ENCODE measurements around the gene BMP10.
A peak's percentile ranks its signal among the peaks of the same experiment; 100 is the strongest.

BMP10 gene

GRCh38 chr2:68889500-68889899, 18.3 kb upstream of the BMP10 start:
- DNase-seq: no peak

GRCh38 chr2:68889021-68889420, 17.8 kb upstream of the BMP10 start:
- DNase-seq: no peak

GRCh38 chr2:68888038-68888704, 17.0 kb upstream of the BMP10 start:
- no peak for DNase-seq

- no peak for DNase-seq
Observed at GRCh38 chr2:68885811-68886075, 14.5 kb upstream of the BMP10 start.

- no peak for DNase-seq
Observed at GRCh38 chr2:68885074-68885810, 14.0 kb upstream of the BMP10 start.

GRCh38 chr2:68880213-68880612, 9.0 kb upstream of the BMP10 start:
- DNase-seq: no peak

DNA sequence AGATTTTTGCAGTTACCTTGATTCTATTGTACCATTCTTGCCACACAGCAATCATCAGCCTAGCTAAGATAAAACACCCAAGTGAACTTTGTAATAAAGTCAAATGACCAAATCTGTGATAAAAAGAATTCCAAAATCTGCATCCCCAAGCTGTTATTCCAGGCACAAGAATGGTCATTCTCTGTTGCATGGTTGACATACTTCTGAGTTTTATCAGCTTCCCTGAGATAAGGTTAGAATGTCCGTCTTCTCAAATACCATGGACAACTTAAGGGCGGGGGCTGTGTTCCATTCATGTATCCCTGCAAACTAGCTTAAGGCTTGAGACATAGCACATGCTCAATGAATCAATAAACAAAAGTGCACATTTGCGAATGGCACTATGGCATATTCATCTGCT, 8.1 kb upstream of the BMP10 start:
- DNase-seq: no peak

- DNase-seq: no peak
Observed at GRCh38 chr2:68878753-68879152, 7.6 kb upstream of the BMP10 start.

DNA sequence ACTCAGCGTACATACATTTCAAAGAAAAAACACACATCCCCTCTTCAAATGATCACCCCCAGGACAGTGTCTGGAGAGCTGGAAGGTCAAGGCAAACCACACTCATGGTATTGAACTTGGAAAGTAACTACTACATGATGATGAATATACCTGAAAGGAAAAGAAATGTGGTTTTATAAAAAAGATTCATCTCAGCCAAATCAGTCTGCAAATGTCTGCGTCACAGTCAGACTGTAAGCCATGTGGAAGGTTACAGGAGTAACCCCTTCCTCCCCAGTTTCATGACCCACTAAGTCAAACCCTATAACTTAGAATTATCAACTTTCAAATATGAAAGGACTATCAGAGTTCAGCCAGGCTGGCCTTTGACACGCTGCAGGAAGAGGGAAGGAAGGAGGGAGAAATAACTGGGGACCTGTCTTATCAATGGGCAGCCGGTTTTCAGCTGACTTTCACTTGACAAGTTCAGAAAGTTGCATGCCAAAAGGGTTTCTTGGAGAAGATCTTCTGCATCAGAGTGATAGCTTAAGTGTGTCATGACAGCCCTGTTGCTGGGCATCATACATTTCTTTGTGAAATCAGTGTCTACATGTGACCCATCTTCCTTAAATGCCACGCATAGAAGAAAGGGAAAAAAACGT, 7.0 kb upstream of the BMP10 start:
- DNase-seq: no peak

- DNase-seq: no peak
Observed at GRCh38 chr2:68877079-68877772, 6.0 kb upstream of the BMP10 start.

DNA sequence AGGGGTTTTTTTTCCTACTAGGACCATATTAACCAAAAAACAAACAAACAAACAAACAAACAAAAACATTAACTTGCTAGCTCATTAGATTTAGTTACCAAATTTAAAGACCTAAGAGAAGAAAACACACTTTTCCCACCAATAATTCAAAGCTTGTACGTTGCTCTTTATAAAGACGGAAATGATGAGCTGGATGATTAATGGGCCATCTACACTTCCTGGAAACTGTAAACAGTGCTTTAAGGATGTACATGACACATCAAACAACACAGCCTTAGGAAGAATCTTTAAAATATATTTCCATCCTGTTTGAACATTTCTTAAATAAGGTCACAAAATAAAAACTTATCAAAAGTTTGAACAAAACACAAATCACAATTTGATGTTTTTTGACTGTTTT, 982 bp downstream of the BMP10 start:
- DNase-seq: no peak

DNA sequence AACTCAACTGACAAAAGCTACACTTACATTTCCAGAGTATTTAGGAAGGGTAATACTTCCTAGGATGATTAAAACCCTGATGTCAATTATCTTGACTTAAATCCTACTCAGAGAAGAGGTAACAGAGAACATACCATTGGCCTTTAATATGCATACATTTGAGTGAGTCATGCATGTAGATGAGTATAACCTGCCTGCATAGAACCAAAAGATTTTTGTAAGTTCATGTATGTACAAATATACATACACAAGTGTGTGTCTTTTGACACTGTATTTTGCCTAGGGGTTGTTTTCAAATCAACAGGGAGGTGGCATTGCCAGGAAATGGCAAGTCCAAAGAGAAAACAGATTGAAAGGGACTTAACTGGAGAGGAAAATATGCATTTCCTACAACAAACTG, 6.1 kb downstream of the BMP10 start:
- no peak for DNase-seq

GRCh38 chr2:68863996-68864395, 7.2 kb downstream of the BMP10 start:
- DNase-seq: no peak

- no peak for DNase-seq
Observed at GRCh38 chr2:68862889-68863288, 8.3 kb downstream of the BMP10 start.

DNA sequence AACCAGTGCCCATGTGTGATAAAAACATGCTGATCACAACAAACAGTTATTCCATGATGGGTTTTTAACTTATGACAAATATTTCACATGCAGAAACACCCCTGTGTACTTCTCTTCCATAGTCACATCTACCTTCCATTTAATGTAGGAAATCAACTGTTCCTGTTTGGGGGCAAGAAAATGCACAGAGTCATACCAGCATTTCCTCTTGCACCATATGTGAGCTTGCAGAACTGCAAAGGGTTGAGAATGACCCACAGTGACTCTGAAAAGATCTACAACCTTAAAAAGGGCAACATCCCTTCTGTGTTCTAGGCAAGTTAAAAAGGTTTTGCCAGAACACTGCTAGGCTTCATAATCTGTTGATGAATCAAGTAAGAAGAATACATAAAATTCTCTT, 9.9 kb downstream of the BMP10 start:
- peak in 1 of 2 donors; percentile 35 for DNase-seq

GRCh38 chr2:68860111-68860510, 11.1 kb downstream of the BMP10 start:
- no peak for DNase-seq

DNA sequence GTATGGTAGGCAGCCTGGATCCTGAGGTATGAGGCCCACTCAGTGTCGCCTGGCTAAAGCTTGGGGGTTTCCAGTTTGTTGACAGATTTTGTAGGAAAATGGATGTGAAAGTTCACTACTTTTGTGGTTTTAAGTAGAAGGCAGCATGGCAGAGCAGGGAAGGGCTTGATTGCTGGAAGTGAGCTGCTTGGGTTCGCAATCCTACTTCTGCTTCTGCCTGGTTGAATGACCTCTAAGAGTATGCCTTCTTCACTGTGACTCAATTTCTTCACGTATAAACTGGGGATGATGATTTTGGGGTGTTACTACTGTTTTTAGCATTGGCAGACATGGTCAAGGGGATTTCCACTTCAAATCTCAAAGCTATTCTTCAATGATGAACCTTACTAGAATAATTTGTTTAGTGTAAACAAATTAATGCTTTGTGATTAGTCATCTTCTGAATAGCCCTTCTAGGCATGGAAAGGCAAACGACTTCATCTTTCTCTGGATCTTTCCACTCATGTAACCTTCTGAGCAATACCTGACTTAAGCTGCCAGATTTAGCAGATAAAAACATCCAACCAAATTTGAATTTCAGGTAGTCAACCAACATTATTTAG, 13.2 kb downstream of the BMP10 start:
- DNase-seq: peak; percentile 33 to 72

DNA sequence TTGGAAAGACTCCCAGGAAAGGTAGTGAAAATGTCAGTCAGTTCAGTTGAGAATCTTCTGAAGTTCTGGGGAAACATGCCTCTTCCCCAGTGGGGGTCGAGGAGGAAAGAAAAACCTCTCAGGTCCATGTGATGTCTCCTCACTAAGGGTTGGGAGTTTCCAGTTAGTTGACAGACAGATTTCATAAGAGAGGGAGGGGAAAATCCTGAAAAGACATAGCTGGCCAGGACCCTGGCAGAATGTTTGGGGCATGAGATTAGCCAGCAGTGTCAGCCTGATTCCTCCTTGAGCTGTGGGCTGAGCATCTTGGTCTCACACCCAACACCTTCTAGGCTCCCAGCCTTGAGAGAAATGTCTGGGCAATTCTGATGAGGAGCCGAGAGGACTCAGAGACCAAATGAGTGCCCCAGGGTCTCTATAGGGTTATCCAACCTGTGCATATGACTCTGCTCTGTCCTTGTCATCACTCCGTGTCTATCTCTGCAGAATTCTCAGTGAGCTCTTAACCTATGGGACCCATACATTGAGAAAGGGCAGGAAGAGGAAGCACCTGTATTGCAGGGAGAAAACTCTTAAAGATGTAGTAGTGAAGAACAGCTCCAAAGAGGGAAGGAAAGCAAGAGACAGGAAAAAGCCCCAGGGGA, 13.9 kb downstream of the BMP10 start:
- DNase-seq: no peak

GRCh38 chr2:68855550-68855949, 15.6 kb downstream of the BMP10 start:
- DNase-seq: no peak

DNA sequence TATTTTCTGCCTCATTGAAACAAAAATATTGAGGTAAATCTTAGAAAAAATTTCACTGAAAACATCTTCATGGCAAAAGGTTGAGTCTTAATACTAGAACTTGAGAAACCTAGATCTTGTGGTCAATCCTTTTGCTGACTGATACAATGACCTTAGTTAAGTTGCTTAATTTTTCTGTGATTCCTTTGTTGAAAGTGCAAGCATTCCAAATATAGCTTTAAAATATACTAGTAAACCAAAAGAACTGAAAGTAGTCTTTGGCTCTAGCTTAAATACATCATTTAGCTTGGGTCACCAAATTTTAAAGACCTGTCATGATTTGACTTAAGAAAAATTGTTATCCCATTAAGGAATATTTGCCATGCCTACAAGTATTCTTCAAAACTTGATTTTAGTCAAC, 16.7 kb downstream of the BMP10 start:
- no peak for DNase-seq

- no peak for DNase-seq
Observed at GRCh38 chr2:68853915-68854314, 17.3 kb downstream of the BMP10 start.

DNA sequence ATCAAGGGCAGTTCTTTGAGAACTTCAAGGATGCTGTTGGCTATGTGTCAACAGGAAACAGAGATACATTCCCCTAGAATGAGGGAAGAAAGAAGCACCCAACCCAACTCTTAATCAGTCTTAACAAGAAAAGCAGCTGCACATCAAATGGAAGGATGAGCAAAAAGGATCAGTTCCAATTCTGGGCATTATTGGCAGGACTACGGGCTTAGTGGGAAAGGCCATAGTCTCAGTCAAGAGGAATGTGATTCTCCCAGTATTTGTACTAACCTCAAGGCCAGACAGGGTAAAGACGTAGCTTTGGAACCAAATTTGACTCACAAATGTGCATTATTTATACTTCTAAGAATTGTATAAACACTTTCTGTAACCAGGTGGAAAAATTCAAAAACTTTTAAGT, 18.2 kb downstream of the BMP10 start:
- DNase-seq: no peak

DNA sequence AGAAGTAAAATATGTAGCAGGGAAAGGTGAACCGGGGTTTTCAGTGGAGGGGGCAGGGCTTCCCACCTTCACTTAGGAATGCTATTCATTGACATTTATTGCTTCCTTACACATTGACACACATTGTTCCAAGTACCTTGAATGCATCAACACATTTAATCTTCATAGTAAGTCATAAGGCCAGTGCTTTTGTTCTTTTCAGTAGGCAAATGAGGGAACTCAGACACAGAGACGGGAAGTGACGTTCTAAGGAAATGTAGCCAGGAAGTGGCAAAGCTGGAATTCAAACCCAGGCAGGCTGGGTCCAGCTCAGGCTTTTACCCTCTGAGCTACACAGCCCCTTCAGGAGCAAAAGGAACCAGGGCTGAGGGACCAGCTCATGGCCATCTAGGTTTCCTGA, 20.7 kb downstream of the BMP10 start:
- DNase-seq: no peak
